ENCODE data around the gene MC2R.

DNA sequence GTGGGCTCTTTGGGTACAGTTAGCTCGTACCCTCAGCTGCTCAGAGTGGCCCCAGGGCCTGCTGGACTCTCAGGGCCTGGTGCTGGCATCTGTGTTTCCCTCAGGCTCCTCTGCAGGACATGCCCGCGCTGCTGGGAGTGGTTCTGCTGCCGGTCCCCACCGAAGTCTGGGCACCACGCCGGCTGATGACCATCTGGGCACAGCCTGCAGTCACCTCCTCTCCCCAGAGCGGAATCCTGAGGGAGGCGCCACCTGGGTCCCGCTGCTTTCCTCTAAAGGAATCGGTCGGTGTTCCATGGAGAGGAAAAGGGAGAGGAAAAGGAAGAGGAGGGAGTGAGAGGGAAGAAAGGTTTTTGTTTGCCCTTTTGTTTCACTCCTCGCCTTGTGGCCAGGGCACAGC lies 43.6 kb downstream of the MC2R start:
- TF ChIP-seq, protein P1, sequence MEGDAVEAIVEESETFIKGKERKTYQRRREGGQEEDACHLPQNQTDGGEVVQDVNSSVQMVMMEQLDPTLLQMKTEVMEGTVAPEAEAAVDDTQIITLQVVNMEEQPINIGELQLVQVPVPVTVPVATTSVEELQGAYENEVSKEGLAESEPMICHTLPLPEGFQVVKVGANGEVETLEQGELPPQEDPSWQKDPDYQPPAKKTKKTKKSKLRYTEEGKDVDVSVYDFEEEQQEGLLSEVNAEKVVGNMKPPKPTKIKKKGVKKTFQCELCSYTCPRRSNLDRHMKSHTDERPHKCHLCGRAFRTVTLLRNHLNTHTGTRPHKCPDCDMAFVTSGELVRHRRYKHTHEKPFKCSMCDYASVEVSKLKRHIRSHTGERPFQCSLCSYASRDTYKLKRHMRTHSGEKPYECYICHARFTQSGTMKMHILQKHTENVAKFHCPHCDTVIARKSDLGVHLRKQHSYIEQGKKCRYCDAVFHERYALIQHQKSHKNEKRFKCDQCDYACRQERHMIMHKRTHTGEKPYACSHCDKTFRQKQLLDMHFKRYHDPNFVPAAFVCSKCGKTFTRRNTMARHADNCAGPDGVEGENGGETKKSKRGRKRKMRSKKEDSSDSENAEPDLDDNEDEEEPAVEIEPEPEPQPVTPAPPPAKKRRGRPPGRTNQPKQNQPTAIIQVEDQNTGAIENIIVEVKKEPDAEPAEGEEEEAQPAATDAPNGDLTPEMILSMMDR (IDR thresholded peaks at IDR 0.05): no peak
- TF ChIP-seq POLR2A (IDR thresholded peaks at IDR 0.05): no peak

Data from thyroid gland (tissue), 4 donors.